SH-SY5Y (cell line): ENCODE results near the gene KCNQ5.

ENCODE experiments used
- GATA2 ChIP-seq: IDR thresholded peaks from 2 replicates; pipeline ENCODE4 v1.6.1; 2011; ENCODE audit warnings: mild to moderate bottlenecking, low read depth, low read length
- GATA3 ChIP-seq: IDR thresholded peaks from 2 replicates; pipeline ENCODE4 v1.6.1; 2011; ENCODE audit warnings: low read depth, mild to moderate bottlenecking, low read length, moderate library complexity

KCNQ5 gene

DNA sequence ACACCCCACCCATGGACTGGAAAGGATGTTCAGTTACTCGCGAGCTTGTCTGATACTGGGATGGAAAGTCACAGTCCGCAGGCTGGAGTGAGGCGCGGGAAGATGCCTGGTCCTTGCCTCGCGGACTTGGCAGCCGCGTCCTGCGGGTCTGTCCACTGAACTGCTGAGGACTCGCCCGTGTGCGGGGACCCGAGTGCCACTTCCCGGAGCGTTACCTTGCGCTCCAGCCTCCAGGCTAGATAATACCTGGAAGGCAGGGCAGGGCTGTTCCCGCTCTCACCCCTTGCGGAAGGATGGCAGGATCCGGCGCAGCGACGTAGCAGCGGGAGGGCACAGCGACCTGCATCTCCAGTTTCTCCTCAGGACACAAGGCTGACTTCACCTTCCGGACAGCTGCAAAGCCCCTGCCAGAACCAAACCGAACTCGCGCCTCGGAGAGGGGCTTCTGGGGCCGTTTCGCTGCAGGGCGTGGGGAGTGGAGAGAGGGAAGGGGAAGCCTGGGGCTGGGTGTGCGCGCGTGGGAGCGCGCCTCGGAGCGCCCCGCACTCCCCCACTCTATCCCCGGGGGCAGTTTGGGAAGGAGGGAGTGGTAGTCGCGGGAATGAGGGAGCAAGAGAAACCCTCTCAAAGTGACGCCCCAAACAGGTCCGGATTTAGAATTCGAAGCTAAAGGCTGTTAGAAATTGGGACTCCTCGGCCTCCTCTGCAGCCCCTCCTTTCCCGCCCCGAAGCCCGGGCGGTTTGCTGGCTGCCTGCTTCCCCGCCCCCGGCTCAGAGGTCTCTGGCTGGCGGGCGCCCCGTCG is at the start of gene KCNQ5:
Gene KCNQ5, plus strand, starts transcription at position 774 of the 803 bp plus-strand sequence.
- TF ChIP-seq GATA3: no peak
- no peak for TF ChIP-seq GATA2

DNA sequence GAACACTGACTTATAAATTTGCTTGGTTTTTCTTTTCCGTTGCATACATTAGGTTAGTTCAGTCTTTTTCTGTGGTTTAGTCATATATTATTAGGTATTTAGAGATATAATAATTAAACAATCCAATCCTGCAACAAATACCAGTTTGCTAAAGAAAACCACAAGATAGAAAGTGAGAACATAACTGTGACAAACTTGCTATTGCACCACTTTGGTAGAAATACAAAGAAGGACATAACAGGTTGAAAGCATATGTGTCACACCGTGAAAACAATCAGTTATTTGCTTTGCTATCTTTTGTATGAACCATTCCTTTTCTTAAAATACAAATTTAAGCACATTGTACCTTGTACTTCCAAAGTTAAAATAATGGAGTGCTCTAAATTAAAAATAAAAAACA is 42.0 kb upstream of the KCNQ5 start:
- no peak for TF ChIP-seq GATA3
- no peak for TF ChIP-seq GATA2

DNA sequence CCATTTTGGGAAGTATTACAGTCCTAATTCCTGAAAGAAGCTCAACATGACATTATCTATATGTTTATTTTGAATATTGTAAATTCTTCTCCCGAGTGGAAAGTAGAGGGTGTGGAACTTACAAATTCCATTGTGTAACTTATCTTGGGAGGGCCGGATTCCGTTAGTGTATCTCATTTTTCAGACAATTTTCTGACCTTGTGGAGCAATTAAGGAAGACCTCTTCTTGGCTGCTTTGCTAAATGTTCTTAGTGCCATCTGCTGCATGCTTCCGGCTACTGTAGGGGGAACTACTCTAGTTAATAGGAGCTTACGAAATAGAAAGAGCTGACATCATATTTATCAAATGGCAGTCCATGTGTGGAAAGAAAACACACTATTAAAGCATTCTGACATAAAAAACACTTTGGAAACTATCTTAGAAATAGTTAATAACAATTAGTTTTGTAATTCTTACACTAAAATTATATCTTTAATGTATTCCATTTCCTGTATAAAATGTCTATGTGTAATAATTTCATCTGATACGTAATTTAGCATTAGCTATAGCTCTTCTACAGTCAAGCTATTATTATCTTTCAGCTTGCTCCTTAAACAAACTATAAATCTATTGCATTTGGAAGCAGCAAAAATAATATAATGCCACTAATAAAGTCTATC is 41.5 kb upstream of the KCNQ5 start:
- no peak for TF ChIP-seq GATA3
- no peak for TF ChIP-seq GATA2

DNA sequence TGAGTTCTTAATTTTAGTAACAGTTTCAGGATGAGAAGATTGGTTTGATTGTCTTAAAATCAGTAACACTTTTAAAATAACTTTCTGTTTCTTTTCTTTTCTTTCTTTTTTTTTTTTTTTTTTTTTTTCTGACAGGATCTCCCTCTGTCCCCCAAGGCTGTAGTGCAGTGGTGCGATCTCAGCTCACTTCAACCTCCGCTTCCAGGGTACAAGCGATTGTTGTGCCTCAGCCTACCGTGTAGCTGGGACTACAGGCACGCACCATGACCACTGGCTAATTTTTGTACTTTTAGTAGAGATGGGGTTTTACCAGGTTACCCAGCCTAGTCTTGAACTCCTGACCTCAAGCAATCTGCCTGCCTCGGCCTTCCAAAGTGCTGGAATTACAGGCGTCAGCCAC is 33.7 kb upstream of the KCNQ5 start:
- TF ChIP-seq GATA3: no peak
- no peak for TF ChIP-seq GATA2

DNA sequence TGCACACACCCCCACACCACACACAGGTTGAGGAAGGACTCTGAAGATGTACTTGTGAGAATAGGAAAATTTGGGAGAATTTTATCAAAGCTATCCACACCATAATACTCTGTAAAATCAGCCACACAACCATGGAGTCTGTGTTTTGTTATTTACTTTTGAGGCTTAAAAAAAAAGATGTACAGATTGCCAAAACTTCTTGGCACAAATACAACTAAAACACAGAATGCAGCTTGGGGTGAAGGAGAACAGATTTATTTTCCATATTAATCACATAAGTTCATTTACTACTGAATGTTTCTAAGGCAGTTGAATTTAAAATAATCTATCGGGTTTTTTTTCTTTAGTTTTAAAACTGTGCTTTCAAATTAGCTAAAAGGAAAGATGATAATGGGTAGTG is 32.8 kb upstream of the KCNQ5 start:
- TF ChIP-seq GATA3 (no peak), GATA2 (no peak)

DNA sequence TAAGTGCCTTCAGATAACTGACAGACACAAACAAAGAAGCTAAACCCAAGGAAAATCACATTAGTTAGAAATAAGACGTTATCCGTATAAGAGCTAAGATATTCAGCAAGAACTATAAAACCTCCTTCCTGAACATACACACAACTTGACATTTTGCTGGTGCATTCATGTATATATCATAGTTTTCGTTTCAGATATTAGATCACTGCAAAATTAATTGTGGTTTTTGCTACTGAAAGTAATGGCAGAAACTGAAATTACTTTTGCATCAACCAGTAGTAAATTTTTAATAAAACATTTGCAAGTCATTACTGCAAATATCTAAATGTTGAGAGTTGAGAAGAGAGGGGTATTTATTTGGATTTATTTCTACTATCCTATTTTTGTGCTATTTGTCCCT is 26.1 kb upstream of the KCNQ5 start:
- TF ChIP-seq GATA2 (no peak), GATA3 (no peak)

DNA sequence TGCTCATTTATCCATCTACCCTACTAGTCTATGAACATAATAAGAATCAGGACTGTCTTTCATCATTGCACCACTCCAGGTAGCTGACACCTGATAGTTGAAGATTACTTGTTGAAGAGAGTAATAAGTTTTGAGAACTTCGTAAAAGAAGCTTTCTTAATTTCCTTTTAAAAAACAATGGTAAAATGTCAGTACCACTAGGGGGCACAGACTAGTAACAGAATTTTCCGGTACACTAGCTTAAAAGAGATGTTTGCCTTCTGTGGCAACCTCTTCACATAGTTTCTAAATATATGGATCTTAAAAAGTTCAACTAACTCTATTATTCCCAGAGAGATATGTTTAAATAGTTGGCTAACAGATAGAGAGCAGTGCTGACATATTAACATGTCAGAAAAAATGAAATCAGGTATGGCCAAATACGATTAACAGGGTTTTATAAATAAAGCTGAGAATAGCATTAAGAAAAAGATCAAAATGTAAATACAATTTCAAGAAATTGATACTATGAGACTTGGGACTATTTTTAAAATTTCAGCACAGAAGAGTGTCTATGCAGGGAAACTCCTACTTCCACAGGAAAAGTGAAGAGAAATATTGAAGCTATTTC is 5.4 kb upstream of the KCNQ5 start:
- TF ChIP-seq GATA2 (no peak), GATA3 (no peak)

DNA sequence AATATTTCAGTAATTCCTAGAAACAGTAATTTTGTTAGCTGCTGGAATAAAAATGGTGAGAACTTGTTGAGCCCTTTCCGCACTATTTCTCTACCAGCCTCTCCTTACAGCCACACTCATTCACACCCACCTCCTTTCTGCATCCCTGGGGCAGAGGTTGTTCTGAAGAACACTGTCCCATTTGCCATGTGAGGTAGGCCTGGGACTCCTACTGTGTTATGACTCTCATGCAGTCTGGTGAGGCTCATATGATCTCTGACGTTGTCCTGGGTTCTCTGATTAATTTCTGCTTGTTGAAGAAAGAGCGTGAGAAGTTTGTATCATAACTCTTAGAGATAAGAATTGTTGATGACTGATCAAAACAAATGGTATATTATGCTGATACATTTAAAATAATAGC is 4.1 kb upstream of the KCNQ5 start:
- TF ChIP-seq GATA2: no peak
- TF ChIP-seq GATA3: no peak

DNA sequence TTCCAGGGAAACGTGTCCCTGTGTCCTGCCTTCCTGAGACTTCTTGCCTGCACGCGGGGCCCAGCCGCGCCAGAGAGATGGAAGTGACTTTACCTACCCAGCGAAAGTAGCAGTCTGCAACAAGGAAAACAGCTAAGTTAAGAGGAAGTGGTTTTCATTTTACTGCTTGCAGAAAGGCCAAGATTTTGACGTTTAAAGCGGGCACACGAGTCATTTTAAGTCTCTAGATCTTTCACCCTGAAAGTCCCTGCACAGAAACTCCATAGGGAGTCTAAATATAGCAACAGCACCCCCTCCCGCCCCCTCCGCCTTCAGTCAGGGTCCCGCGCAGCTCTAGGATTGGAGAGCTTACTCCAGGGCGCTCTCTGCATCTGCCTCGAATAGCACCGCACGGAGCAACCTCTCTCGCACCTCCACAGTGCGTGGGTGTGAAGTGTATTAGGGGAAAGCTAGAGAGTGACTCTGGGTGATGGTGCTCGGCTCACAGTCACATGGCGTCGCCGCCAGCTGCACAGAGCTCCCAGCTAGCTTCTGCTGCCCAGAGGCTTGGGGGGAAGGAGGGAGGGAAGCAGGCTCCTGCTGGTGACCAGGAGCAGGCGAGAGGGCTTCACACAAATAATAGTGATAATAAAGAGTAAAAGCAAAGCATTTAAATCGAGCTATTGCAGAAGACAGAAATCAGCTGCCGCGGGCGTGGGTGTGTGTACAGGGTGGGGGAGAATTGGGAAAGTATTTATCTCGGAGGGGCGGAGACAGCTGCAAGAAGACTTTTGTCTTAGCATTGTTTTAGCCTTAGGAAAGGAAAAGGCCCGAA is 1.8 kb upstream of the KCNQ5 start:
- TF ChIP-seq GATA3: no peak
- no peak for TF ChIP-seq GATA2

DNA sequence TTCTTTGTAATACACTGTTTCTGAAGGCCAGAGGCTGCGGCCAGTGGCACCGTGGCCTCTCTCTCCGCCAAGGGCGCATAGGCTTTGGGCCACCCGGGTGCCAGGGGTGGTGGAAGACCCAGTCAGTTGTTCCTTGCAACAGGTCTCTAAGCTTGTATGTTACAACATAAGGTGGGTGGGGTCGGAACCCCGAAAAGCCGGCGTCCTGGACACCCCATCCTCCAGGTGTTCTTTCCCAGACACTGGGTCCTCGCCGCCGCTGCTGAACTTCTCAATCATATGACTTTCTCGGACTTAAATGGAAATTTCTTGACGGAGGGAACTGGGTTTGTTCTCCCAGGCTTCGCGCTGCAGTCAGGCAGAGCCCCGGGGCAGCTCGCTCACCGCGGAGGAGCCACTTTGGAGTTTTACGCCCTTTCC is 983 bp upstream of the KCNQ5 start:
- TF ChIP-seq GATA3 (no peak), GATA2 (no peak)

DNA sequence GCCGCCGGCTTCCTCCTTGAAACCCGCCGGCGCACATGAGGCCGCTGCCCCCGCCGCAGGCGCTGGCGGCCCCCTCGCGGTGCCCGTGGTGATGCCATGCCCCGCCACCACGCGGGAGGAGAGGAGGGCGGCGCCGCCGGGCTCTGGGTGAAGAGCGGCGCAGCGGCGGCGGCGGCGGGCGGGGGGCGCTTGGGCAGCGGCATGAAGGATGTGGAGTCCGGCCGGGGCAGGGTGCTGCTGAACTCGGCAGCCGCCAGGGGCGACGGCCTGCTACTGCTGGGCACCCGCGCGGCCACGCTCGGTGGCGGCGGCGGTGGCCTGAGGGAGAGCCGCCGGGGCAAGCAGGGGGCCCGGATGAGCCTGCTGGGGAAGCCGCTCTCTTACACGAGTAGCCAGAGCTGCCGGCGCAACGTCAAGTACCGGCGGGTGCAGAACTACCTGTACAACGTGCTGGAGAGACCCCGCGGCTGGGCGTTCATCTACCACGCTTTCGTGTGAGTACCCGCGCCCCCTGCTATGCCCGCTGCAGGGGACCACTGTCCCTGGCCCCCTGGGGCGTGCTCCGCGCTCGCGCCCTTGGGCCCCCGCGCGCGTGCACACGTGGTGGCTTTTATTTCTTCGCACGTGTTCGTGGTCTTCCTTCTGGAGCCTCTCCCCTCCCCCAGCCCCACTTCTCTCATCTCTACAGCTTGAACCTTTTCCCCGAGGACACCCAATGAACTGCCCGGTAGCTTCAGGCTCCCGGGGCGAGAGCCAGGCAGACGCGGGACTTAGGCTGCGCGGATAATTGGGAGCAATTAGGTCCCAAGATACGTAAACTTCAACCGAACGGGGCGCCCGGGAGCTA is 453 bp downstream of the KCNQ5 start:
- TF ChIP-seq GATA3: no peak
- TF ChIP-seq GATA2: 0 out of 2 replicates have a peak, but pooled peaks have one; percentile 5

DNA sequence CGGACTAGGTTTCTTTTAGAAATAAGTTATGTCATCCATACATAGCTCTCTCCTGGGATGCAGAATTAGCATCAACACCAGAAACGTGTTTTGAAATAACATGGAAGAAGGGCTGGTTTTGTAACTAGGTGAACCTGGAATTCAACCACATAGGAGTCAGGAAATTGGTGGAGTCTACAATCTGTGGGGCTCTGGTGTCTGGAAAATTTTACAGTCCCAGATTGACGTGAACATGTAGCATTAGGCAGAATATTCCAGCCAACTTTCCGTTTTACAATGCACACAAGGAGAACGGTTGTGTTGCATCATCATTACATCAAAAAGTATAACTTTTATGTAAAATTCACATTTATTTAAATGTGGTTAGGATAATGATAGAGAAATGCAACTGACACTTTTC is 1.9 kb downstream of the KCNQ5 start:
- TF ChIP-seq GATA2 (no peak), GATA3 (no peak)

DNA sequence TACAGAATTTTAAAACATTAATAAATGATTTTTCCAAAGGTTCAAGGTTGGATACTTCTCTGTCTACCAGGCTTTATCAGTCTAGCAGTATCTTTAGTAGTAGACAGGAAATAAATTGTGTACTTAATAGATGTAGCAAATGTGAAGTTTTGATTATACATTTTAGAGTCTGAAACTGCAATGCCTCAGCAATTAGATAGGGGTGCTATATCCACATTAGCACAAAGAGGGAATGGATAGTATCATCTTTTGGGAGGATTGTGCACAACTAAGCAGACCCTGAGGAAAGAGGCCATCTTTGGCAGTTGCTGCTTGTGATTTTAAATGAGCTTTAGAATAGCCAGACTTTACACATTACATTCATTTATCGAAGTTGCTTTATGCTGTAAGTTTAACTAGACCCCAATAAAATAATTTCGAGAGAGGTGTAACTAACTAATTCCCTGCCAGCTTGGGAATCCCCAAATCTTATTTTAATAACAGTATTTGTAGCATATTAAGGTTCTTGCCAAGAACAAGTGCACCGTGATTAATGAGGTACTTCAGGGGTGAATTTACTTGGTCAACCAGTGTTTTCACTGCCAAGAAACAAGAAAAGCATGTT is 2.8 kb downstream of the KCNQ5 start:
- TF ChIP-seq GATA2 (no peak), GATA3 (no peak)

DNA sequence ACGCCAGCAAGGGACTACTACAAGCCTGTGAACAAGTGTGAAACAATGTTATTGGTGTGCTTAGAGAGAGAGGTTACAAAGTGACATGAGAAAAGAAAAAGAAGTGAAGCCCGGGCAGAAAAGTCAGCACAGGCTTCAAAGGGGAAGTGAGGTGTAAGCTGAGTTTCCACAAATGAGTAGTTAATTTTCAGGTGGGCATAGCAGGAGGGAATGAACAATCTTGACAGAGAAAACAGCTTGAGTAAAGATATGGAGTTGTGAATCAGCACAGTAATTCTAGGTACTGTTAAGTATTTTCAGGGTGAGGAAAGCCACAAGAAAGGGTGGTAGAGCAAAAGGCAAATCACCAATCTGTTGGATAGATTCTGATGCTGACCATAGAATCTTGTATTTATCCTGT is 4.3 kb downstream of the KCNQ5 start:
- TF ChIP-seq GATA2 (no peak), GATA3 (no peak)
